A673 (cell line): Measurements from ENCODE around the gene SERPINH1. TPM values are rescaled to one million over a fixed set of nuclear protein-coding genes. Genes with fewer than 3 reads are reported as not detected.

Experiments
- BruUV-seq: library from RNA; stranded (reverse); fragments of 400-500 nt; replicated peaks from 2 replicates; lab custom pipeline; 2021; lab: Mats Ljungman, UMichigan
- CTCF ChIA-PET: fragments of 300-600 bp; sonication (Branson Sonifier 250); formaldehyde crosslinking; loops from one replicate; lab custom pipeline; 2022; ENCODE audit warnings: antibody characterized with exemption; lab: Charles Lee
- POLR2A ChIA-PET: fragments of 300-600 bp; sonication (Branson Sonifier 250); formaldehyde crosslinking; loops from one replicate; lab custom pipeline; 2022; ENCODE audit warnings: antibody characterized with exemption; ENCODE audit not compliant: low non-redundant PET; lab: Charles Lee
- DNase-seq: peaks from one replicate; pipeline ENCODE4 v3.0.0-alpha.2; 2015; ENCODE audit warnings: low spot score
- H3K27ac ChIP-seq: fragments of 200-600 bp; sonication (generic); 2 replicates; pipeline ENCODE4 v1.5.1; 2016; ENCODE audit warnings: mixed run types, low read depth, mild to moderate bottlenecking, mixed read lengths, antibody characterized with exemption, low read length; ENCODE audit not compliant: poor library complexity, severe bottlenecking
- H3K27me3 ChIP-seq: fragments of 200-600 bp; sonication (generic); replicated peaks from 2 replicates; pipeline ENCODE4 v1.6.1; 2017; ENCODE audit warnings: mixed run types, low read depth, mild to moderate bottlenecking, mixed read lengths, antibody characterized with exemption, low read length; ENCODE audit not compliant: insufficient read depth, poor library complexity
- H3K36me3 ChIP-seq: fragments of 200-600 bp; sonication (generic); 2 replicates; pipeline ENCODE4 v1.6.1; 2016; ENCODE audit warnings: mixed run types, mild to moderate bottlenecking, mixed read lengths, antibody characterized with exemption, low read length; ENCODE audit not compliant: insufficient read depth, poor library complexity, severe bottlenecking
- H3K4me1 ChIP-seq: fragments of 200-600 bp; sonication (generic); 2 replicates; pipeline ENCODE4 v1.6.1; 2017; ENCODE audit warnings: mixed run types, mild to moderate bottlenecking, mixed read lengths, antibody characterized with exemption, low read length; ENCODE audit not compliant: insufficient read depth, poor library complexity, severe bottlenecking
- H3K4me3 ChIP-seq: fragments of 200-600 bp; sonication (generic); 2 replicates; pipeline ENCODE4 v1.5.1; 2016; ENCODE audit warnings: low read depth, mixed run types, mild to moderate bottlenecking, mixed read lengths, low read length; ENCODE audit not compliant: poor library complexity, severe bottlenecking
- H3K9me3 ChIP-seq: fragments of 200-600 bp; sonication (generic); 2 replicates; pipeline ENCODE4 v1.6.1; 2016; ENCODE audit warnings: mixed run types, low read depth, mild to moderate bottlenecking, mixed read lengths, antibody characterized with exemption, low read length; ENCODE audit not compliant: poor library complexity, severe bottlenecking
- CTCF ChIP-seq: fragments of 300-800, 200-600 bp; sonication (generic); conservative IDR thresholded peaks from 2 replicates; pipeline ENCODE4 v1.5.1; 2017; ENCODE audit warnings: low read depth, mild to moderate bottlenecking, antibody characterized with exemption, low read length, moderate library complexity, mixed read lengths
- EZH2 ChIP-seq: fragments of 200-600 bp; sonication (generic); IDR thresholded peaks from 2 replicates; pipeline ENCODE4 v1.6.1; 2017; ENCODE audit warnings: borderline replicate concordance, low read depth, mild to moderate bottlenecking, mixed read lengths, antibody characterized with exemption, low read length; ENCODE audit not compliant: poor library complexity, severe bottlenecking
- intact Hi-C: fragments of 100-400 bp; cut with micrococcal nuclease; formaldehyde crosslinking; loops from one replicate; pipeline ENCODE4 v1.10.0; 2022; ENCODE audit not compliant: unreplicated experiment
- total RNA-seq: library from RNA; stranded (reverse); gene quantifications from 2 replicates; pipeline ENCODE4 v1.2.3, GENCODE V29; 2021

SERPINH1 gene
- total RNA-seq, 1 experiment from 2014 or later: 268 TPM

- CTCF ChIA-PET: interaction anchor here (0.7 kb wide), 1 partner anchor 121 kb away, joined by 5 read pairs; no protein-coding TSS in a partner anchor
- BruUV-seq: no TSS peak
- POLR2A ChIA-PET: no interaction called here
Observed at GRCh38 chr11:75585293-75585670, 23.2 kb downstream of the SERPINH1 start.

GRCh38 chr11:75586395-75586794 is 24.3 kb downstream of the SERPINH1 start:
- BruUV-seq: no TSS peak
- intact Hi-C loops: no loop called here
- Histone ChIP-seq H3K27ac (no peak overlapping the region), H3K4me1 (peaks cover 18% of the 10 kb centered on the region), H3K4me3 (no peak overlapping the region), H3K9me3 (no peaks in the 10 kb centered on the region), H3K27me3 (no peaks in the 10 kb centered on the region), H3K36me3 (no peaks in the 10 kb centered on the region)
- no peak for DNase-seq
- TF ChIP-seq CTCF (no peak), EZH2 (no peak)
- POLR2A ChIA-PET: no interaction called here
- CTCF ChIA-PET: no interaction called here

More at GRCh38 chr11:75585293-75585670, 23.2 kb downstream of the SERPINH1 start:
- no peaks in the 10 kb centered on the region for H3K9me3 ChIP-seq
- H3K27ac ChIP-seq: no peak overlapping the region
- peaks cover 18% of the 10 kb centered on the region for H3K4me1 ChIP-seq
- H3K36me3 ChIP-seq: no peaks in the 10 kb centered on the region
- no peak overlapping the region for H3K4me3 ChIP-seq
- intact Hi-C loops: no loop called here
- H3K27me3 ChIP-seq: no peaks in the 10 kb centered on the region
- TF ChIP-seq EZH2 (no peak), CTCF (no peak)
- DNase-seq: no peak

GRCh38 chr11:75588051-75588481 is 26.0 kb downstream of the SERPINH1 start:
- CTCF ChIA-PET: no interaction called here
- no peaks in the 10 kb centered on the region for H3K9me3 ChIP-seq
- H3K36me3 ChIP-seq: no peaks in the 10 kb centered on the region
- TF ChIP-seq EZH2: no peak
- no peak for TF ChIP-seq CTCF
- H3K27me3 ChIP-seq: no peaks in the 10 kb centered on the region
- POLR2A ChIA-PET: no interaction called here
- H3K27ac ChIP-seq: no peak overlapping the region
- no peak overlapping the region for H3K4me3 ChIP-seq
- peaks cover 11% of the 10 kb centered on the region for H3K4me1 ChIP-seq
- DNase-seq: no peak
- no TSS peak for BruUV-seq
- intact Hi-C loops: no loop called here
